Lower leg skin (tissue), 4 donors: Measurements from ENCODE around the gene SLC5A11. TPM values are rescaled to one million over a fixed set of nuclear protein-coding genes. Genes with fewer than 3 reads are reported as not detected.

ENCODE experiments used
- DNase-seq, 2 donors: peaks; one replicate each; pipeline ENCODE4 v3.0.0-alpha.2; 2019; ENCODE audit warnings: low spot score in 2 of 2
- H3K4me3 ChIP-seq: fragments of 200-600 bp; sonication (generic); 2 replicates; pipeline ENCODE4 v1.5.1; 2017; ENCODE audit warnings: mild to moderate bottlenecking, low read depth; ENCODE audit not compliant: poor library complexity, severe bottlenecking
- CTCF ChIP-seq, 3 donors: fragments of 450-650 bp; IDR thresholded peaks; one replicate each; pipeline ENCODE4 v1.5.1; 2016; ENCODE audit warnings: antibody characterized with exemption in 3 of 3, mild to moderate bottlenecking in 3 of 3, moderate library complexity in 2 of 3
- POLR2A ChIP-seq, 2 donors: fragments of 450-650 bp; IDR thresholded peaks; one replicate each; pipeline ENCODE4 v1.6.1; 2016 to 2017; ENCODE audit warnings: antibody characterized with exemption in 2 of 2, mild to moderate bottlenecking in 1 of 2, moderate library complexity in 1 of 2
- WGBS, 2 donors: methylation state at CpG; one replicate each; pipeline ENCODE4 v1.1.5; 2018; 5-methylcytosine and 5-hydroxymethylcytosine counted together
- intact Hi-C: fragments of 100-400 bp; cut with DNase I; formaldehyde crosslinking; loops from one replicate; pipeline ENCODE4 v1.15.0; 2023; ENCODE audit warnings: low total_unique reads
- total RNA-seq, 4 donors: library from RNA; depleted of rRNA; stranded (reverse); fragments of >200 nt; gene quantifications; one replicate each; pipeline ENCODE4 v1.1.0, GENCODE V29; 2016

SLC5A11 gene
- total RNA-seq, 4 donors from 2014 or later = not detected

DNA sequence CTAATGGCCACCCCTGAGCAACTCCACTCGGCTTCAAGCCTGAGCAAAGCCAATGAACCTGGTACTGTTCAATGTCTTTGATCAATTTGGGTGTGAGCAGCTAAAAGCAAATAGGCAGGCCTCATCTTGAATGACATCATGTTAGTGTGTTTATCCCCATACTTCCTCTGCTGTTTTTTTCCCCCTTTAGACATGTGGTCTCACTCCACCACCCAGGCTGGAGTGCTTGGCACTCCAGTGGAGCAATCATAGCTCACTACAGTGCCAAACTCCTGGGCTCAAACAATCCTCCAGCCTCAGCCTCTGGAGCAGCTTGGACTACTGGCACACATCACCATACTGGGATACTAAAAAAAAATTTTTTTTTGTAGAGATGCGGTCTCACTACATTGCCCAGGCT, 94.0 kb downstream of the SLC5A11 start:
- 95 to 98% methylated on average over 1 to 2 of the region's 2 CpGs for WGBS, 2 donors
- TF ChIP-seq POLR2A (IDR thresholded peaks at IDR 0.05) = no peak
- no peak for TF ChIP-seq CTCF (IDR thresholded peaks at IDR 0.05)
- no peak overlapping the region for H3K4me3 ChIP-seq
- intact Hi-C loops = no loop called here
- DNase-seq = peak in 1 of 2 donors; percentile 26

DNA sequence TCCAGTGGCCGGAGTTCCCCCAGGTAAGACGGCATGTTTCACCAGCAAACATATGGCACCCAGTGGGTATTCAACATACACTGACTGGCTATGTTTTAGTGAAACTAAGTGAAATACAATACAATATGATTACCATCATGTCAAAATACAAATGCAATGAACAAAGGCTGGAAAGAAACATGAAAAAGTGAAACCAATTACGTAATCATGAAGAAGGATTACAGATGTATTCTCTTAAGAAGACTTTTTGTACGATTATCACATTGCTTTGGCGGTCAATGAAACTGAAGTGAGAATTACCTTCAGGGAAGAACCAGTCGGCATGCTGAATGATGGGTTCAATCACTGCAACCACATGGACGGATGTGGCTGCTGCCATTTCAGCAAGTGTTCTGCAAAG, 97.7 kb downstream of the SLC5A11 start:
- no peak overlapping the region for H3K4me3 ChIP-seq
- intact Hi-C loops = no loop called here
- peak in 1 of 2 donors; percentile 13 for DNase-seq
- WGBS, 2 donors = 91 to 96% methylated on average over 7 of the region's 7 CpGs
- TF ChIP-seq POLR2A (IDR thresholded peaks at IDR 0.05) (no peak), CTCF (IDR thresholded peaks at IDR 0.05) (no peak)

DNA sequence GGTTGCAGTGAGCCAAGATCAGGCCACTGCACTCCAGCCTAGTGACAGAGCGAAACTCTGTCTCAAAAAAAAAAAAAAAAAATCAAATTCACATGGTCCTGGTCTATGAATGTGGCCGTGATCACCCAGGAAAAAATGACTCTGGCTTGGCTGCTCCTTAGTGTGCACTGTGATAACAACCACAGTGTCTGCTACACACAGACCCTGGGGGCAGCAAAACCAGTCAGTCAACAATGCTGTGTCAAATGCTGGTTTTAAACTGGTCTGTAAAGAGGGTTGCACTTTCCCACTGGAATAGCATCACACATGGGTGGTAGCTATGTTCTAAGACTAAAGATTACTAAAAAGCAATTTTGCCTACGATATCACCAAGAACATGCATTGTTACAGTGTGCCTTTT, 98.4 kb downstream of the SLC5A11 start:
- intact Hi-C loops = no loop called here

GRCh38 chr16:24946155-24946554, 100.4 kb downstream of the SLC5A11 start:
- intact Hi-C loops = no loop called here
- TF ChIP-seq CTCF (IDR thresholded peaks at IDR 0.05) (no peak), POLR2A (IDR thresholded peaks at IDR 0.05) (no peak)
- WGBS, 2 donors = 89 to 90% methylated on average over 6 of the region's 6 CpGs
- H3K4me3 ChIP-seq = no peak overlapping the region
- DNase-seq = peak in 1 of 2 donors; percentile 17

More for the DNA sequence above, 98.4 kb downstream of the SLC5A11 start:
- WGBS, 2 donors = 78 to 92% methylated on average over 3 of the region's 3 CpGs
- no peak for TF ChIP-seq CTCF (IDR thresholded peaks at IDR 0.05)
- H3K4me3 ChIP-seq = no peak overlapping the region
- DNase-seq = peak in 1 of 2 donors; percentile 13

DNA sequence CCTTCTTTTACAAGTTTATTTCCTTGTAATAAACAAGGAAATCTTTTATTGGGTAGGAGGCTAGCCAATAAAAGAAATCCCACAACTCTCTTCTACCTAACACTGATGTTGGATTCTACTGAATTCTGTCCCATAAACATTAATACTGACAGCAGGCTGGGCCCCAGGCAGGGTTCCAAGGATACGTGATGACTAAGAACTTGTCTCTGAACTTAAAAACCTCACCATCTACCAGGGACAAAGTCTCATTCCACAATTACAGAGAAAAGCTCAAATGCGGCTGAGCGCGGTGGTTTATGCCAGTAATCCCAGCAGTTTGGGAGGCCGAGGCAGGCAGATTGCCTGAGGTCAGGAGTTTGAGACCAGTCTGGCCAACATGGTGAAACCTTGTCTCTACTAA, 104.5 kb downstream of the SLC5A11 start:
- DNase-seq = peak in 1 of 2 donors; percentile 61
- no peak for TF ChIP-seq CTCF (IDR thresholded peaks at IDR 0.05)
- TF ChIP-seq POLR2A (IDR thresholded peaks at IDR 0.05) = no peak
- intact Hi-C loops = no loop called here
- no peak overlapping the region for H3K4me3 ChIP-seq
- WGBS, 2 donors = 91 to 95% methylated on average over 5 of the region's 5 CpGs

DNA sequence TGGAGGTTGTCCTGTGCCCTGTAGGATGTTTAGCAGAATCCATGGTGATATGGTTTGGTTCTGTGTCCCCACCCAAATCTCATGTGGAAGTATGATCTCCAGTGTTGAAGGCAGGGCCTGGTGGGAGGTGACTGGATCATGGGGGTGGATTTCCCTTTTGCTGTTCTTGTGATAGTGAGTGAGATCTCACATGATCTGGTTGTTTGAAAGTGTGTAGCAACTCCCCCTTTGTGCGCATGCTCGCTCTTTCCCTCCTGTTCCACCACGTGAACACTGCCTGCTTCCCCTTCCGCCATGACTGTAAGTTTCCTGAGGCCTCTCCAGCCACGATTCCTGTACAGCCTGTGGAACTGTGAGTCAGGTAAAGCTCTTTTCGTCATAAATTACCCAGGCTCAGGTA, 107.5 kb downstream of the SLC5A11 start:
- WGBS, 2 donors = 90 to 95% methylated on average over 6 of the region's 6 CpGs
- peak in 1 of 2 donors; percentile 58 for DNase-seq
- no peak for TF ChIP-seq CTCF (IDR thresholded peaks at IDR 0.05)
- no peak for TF ChIP-seq POLR2A (IDR thresholded peaks at IDR 0.05)
- intact Hi-C loops = no loop called here
- H3K4me3 ChIP-seq = no peak overlapping the region
